COR-L47 (cell line): ENCODE measurements around the gene DYNC2I2.
"Not testable (repeated sequence)": the region's sequence is repeated elsewhere in the genome, so short reads cannot be mapped to it uniquely, and the experiment has no call there.

Experiments
- DNase-seq: peaks from one replicate; lab custom pipeline; 2025; lab: John Stamatoyannopoulos, UW

Gene DYNC2I2

DNA sequence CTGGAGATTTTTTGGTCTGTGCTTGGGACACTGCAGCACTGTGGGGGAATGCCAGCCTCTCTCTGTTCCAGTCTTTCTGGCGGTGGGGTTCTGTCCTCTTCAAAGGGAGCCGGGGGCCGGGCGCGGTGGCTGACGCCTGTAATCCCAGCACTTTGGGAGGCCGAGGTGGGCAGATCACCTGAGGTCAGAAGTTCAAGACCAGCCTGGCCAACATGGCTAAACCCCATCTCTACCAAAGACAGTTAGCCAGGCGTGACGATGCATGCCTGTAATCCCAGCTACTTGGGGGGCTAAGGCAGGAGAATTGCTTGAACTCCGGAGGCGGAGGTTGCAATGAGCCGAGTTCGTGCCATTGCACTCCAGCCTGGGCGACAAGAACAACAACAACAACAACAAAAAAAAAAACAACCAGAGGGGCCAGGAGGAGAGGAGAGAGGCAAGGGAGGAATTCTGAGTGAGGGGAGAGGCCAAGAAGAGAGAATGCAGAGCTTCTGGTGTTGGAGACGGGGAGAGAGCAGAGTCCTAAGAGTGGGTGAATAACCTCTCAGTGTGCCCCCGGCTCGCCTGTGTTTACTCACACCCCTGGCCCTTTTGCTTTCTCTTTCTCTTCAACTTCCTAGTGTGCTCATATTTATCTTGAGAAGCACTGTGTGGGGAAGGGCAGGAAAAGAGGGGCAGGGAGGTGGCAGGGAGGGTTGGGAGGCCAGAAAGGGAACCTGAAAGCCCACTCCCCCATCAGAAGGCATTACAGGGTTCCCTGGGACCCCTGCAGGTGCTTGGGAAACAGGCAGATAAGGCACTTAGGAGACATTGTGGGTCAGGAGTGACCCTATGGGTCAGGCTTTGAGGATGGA, 29.2 kb upstream of the DYNC2I2 start:
- no peak for DNase-seq

DNA sequence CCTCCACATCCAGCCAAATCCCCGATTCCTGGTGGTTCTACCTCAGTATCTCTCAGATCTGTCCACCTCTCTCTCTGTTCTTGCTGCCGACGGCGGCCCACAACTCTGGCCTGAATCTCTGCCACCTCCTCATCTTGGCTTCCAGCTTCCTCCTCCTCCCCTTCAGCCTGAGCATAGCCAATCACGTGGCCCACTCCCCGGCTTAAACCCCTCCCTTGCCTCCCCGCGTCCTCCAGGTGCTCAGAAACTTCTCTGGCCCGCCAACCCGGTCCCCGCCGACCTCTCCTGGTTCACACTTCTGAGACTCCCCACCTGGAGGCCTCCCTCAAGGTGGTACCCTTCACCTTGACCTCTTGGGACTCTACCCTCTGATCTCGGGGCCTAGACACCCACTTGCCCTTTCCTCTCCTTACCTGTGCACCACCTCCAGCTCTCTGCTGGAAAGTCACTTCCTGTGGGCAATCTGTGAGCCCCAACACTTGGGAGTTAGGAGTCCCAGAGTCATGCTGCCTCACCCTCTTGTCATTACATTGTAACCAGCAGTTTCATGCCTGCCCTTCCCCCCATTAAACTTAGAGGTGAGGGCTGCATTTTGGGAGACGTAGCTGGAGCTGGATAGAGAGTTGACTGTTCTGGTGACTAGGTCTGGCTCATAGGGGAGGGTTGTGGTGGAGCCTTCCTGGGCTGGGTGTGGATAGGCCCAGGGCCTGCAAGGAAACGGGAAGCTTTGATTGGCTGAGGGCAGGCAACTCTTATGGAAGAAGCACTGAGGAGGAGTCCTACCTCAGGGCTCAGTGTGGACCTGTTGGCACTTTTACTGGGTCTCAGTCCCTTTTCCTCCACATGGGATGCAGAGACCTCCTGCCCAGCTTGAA, 27.9 kb upstream of the DYNC2I2 start:
- peak; percentile 65 for DNase-seq

DNA sequence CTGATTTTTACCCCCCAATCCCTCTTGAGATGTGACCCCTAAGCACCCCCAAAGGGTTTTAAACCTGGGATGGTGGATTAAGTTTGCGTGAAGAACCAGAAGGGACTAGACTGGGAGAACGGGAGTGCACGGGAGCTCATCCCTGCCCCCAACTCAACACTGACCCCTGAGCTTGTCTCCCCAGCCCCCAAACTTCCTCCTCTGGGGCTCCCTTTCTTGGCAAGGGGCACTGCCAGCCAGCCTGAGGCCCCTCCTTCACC, 27.3 kb upstream of the DYNC2I2 start:
- DNase-seq: no peak

DNA sequence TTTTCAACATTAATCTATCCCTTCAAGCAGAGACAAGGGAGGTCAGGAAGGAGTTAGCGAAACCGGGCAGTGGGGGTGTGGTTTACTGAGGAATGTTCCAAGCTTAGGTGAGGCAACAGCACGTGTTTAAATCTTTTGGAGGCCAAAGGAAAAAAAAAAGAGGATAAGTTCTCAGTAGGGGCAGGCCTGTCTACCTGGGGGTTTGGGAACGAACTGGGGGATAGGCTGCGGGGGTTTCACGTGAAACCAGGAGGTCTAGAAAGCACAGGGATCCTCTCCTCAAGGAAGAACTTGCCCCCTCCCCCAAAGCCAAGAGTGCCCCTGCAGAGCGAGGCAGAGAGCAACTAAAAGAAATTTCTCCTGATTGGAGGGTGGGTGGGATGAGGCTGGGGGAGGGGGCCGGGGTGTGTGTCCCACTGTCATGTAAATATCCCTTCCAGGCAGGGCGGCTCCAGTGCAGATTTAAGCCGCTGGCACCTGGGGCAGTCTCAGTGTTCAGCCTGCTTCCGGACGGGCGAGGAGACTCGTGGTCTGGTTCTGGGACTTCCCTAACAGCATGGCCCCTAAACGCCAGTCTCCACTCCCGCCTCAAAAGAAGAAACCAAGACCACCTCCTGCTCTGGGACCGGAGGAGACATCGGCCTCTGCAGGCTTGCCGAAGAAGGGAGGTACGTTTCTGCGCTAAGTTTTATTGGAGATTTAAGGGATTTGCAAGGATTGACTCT, 26.9 kb upstream of the DYNC2I2 start:
- DNase-seq: peak; percentile 9

DNA sequence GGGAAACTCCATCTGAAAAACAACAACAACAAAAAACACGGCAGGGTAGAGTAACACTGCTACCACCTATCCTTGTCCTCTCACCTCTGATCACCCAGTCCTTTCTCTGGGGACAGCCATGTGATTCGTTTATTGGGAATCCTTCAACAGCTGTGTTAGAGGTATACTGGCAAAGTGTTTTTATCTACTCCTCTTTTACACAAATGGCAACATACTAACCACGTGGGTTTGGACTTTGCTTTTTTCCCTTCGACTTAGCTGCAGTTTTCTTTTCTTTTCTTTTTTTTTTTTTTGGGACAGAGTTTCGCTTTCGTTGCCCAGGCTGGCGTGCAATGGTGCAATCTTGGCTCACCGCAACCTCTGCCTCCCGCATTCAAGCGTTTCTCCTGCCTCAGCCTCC, 21.1 kb upstream of the DYNC2I2 start:
- DNase-seq: no peak

DNA sequence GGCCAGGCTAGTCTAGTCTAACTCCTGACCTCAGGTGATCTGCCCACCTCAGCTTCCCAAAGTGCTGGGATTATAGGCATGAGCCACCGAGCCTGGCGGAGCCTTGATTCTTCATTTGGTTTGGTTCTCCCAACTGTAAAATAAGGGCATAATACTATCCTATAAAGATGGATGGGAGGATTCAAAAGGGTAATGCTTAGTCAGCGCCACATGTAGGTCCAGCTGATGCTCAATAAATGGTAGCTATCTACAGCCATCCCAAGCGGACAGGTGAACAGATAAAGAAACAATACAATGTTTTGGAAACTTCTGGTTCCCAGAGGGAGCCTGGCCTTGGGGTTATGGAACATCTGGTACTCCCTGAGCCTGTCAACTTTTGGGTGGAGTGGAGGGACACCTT, 18.7 kb upstream of the DYNC2I2 start:
- no peak for DNase-seq

DNA sequence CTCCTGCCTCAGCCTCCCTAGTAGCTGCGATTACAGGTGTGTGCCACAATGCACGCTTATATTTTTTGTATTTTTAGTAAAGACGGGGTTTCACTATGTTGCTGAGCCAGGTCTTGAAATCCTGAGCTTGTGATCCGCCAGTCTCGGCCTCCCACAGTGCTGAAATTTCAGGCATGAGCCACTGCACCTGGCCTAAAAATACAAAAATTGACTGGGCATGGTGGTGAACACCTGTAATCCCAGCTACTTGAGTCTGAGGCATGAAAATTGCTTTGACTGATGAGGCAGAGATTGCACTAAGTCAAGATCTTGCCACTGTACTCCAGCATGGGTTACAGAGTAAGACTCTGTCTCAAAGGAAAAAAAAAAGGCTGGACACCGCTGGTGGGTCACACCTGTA, 13.1 kb upstream of the DYNC2I2 start:
- no peak for DNase-seq

DNA sequence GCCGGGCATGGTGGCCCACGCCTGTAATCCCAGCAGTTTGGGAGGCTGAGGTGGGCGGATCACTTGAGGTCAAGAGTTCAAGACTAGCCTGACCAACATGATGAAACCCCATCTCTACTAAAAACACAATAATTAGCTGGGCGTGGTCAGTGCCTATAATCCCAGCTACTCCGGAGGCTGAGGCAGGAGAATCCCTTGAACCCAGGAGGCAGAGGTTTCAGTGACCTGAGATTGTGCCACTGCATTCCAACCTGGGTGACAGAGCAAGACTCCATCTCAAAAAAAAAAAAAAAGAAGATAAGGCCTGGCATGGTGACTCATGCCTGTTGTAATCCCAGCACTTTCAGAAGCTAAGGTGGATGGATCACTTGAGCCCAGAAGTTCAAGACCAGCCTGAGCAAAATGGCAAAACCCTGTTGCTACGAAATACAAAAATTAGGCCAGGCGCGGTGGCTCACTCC, 9.9 kb upstream of the DYNC2I2 start:
- DNase-seq: not testable (repeated sequence)

DNA sequence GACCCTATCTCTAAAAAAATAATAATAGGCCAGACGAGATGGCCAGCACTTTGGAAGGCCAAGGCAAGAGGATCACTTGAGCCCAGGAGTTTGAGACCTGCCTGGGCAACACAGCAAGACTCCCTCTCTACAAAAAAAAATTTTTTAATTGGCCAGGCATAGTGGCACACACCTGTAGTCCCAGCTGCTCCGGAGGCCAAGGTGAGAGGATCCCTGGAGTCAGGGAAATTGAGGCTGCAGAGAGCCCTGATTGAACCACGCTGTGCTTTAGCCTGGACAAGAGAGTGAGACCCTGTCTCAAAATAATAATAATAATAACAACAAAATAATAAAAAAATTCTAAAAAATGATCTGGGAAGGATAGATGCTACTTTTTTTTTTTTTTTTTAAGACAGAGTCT, 1.1 kb upstream of the DYNC2I2 start:
- DNase-seq: no peak

DNA sequence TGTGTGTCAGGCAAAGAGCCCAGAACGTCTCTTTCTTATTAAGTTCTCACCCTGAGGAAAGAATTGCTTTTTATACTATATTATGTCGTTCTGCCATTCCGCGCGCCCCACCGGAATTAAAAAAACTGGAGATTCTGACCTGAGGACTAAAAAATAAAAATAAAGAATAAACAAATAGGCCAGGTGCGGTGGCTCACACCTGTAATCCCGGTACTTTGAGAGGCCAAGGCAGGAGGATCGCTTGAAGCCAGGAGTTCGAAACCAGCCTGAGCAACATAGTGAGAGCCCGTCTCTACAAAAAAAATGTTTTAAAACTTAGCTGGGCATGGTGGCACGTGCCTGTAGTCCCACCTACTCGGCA, 677 bp upstream of the DYNC2I2 start:
- no peak for DNase-seq

DNA sequence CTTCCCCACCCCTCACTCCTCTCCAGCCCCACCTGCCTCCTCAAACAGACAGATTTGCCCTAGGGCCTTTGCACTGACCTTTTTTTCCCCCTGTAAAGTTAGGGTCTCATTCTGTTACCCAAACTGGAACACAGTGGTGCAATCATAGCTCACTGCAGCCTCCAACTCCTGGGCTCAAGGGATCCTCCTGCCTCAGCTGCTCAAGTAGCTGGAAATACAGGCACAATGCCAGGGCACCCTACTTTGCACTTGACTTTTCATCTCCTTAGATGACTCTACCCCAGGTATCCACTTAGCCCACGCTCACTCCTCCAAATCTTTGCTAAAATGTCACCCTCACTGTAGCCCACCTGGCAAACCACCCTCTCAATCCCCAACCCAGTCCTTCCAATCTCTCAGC, 2.2 kb downstream of the DYNC2I2 start:
- no peak for DNase-seq

DNA sequence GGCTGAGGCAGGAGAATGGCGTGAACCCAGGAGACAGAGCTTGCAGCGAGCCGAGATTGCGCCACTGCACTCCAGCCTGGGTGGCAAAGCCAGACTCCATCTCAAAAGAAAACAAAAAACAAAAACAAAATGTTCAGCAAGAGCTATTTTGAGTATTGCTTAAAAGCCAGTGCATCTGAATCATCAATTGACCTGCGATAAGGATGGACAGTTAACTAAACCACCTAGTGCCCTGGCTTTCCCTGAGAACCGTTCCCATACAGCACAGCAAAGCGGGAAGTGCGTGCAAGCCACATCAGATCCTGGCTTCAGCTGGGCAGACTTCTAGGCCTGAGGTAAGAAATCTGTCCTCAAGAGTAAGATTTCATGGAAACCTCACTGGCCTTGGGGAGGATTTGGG, 2.7 kb downstream of the DYNC2I2 start:
- DNase-seq: no peak

DNA sequence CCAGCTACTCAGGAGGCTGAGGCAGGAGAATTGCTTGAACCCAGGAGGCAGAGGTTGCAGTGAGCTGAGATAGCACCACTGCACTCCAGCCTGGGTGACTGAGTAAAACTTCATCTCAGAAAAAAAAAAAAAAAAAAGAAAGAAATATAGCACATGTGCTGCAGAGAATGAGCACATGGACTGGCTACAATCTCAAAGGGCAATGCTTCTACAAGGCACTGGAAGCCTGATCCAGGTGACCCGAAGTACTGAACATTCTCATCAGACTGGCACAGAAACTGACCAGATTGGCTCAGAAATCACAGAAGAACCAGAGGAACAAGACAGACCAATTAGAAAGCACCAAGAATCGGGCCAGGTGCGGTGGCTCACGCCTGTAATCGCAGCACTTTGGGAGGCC, 4.8 kb downstream of the DYNC2I2 start:
- DNase-seq: no peak

DNA sequence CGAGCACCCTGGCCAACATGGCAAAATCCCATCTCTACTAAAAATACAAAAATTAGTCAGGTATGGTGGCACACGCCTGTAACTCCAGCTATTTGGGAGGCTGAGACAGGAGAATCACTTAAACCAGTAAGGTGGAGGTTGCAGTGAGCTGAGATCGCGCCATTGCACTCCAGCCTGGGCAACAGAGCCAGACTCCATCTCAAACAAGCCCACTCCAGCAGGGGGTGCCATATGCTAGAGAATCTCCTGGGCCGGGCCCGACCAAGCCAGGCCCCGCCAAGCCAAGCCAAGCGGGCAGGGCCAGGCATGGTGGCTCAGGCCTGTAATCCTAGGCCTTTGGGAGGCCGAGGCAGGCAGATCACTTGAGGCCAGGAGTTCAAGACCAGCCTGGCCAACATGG, 8.4 kb downstream of the DYNC2I2 start:
- not testable (repeated sequence) for DNase-seq

DNA sequence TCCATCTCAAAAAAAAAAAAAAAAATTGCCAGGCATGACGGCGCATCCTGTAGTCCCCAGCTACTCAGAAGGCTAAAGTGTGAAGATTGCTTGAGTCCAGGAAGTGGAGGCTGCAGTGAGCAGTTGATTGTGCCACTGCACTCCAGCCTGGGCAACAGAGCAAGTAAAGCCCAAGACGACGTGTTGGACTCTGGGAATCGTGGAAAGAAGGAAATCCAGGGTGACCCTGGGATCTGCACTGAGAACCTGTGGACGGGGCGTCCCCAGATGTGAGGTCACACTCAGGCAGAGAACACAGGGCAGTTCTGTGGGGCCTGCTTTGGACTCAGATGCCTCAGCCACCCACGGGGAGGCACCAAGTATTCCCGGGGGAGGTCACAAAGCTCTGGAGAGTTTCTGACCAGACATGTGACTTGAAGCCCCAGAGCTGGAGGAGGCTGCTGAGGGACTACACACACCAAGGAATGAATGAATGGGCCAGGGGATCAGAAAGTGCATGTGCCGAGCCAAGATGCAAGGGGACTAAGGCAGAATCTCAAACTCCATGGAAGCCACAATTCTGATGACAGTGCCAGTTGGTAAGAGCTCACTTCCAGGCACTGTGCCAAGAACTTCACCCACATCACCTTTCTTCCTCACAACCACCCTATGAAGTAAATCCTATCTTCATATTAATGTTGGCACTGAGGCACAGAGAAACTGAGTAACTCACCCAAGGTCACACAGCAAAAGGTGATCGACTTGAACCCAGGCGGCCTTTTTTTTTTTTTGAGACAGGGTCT, 12.9 kb downstream of the DYNC2I2 start:
- DNase-seq: no peak

DNA sequence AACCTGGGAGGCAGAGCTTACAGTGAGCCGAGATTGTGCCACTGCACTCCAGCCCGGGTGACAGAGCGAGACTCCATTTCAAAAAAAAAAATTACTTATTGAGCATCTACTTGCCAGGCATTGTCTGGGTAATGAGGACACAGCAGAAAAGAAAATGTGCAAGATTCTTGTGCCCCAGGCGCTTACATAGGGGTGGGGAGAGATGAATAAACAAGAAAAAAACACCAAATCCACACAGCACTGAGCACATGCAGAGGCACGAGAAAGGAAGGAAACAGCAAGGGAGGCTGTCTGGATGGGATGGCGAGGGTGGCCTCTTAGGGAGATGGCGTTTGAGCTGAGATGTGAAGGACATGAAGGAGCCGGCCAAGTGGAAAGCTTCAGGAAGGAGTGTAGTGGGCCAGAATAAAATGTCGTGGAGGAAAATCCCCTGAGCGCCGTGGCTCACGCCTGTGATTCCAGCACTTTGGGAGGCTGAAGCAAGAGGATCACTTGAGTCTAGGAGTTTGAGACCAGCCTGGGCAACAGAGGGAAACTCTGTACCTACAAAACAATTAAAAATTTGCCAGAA, 13.9 kb downstream of the DYNC2I2 start:
- DNase-seq: no peak

DNA sequence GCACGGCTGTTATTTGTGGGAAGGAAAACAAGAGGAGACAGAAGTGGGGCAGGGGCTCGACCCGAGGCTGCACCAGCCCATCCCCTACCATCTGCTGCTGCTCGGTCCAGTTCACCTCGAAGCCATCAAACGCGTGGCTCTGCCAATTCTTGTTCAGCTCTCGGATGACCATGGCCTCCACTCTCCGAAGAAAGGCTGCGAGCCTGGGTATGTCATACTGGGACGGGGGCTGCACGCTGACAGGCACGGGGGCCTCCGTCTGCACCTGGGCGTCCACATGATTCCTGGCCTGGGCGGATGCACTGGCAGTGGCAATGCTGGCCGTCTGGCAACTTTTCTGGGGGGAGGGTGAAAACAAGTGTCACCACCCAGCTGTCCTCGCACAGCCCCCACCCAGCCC, 16.0 kb downstream of the DYNC2I2 start:
- DNase-seq: no peak

DNA sequence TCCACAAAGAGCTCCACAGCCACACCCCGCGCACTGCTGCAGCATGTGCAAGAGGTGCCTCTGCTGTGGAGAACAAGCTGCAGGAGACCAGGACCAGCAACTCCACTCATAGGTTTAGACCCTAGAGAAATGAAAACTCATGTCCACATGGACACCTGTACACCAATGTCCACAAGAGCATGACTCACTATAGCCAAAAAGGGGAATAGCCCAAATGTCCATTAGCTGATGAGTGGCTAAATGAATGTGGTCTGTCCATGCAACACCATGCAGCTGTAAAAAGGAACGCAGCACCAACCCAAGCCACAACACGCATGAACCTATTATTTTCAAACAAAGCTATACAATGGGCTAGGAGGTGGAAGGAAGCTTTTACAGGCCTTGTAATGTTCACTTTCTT, 18.1 kb downstream of the DYNC2I2 start:
- DNase-seq: no peak

DNA sequence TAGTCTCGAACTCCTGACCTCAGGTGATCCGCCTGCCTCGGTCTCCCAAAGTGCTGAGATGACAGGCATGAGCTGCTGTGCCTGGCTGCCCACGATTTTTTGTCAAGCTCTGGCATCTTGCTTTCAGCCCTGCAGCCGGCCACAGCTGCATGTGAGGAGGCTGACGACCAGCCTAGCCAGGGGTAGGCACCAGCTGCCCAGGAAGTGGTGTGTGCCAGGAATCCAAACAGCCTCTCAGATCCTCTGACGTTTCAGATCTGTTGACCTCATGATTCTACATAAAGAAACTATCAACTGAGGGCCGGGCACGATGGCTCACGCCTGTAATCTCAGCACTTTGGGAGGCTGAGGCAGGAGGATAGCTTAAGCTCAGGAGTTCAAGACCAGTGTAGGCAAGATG, 19.0 kb downstream of the DYNC2I2 start:
- no peak for DNase-seq

DNA sequence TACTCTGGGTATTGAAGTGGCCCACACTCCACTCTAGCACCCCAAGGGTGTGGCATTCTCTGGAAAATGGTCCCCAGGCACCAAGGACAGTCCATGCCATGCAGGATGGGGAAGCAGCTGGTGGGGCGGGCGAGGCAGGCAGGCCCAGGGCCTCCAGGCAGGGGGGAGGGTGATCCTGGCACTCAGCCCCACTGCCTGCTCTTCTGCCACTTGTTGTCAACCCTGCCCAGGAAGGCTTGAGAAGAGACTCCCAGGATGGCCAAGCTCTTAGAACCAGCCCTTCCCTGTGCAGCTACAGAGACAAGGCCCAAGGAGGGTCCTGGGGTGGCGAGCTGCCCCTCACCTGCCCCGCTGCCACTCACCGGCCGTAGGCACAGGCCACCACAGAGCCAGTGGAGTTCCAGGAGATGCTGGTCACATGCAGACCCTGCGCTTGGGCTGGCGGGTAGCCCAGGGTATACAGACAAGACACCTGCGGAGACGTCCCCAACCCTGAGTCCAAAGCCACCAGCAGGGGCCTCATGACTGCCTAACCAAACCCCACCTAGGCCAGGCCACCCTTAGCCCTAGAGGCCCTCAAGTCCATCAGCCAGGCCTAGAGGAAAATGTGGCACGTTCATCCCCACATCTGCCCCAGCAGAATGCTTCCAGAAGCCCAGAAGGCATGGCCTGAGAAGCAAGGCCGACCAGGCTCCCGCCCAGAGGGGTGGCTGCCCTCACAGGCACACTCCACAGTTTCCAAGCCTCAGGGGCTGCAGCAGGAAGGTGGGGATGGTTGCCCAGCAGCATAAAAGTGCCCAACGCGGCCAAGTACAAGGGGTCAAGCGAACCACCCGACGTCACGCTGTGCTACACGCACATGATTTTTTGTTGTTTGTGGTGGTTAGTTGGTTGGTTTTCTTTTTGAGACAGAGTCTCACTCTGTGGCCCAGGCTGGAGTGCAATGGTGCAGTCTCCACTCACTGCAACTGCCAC, 19.8 kb downstream of the DYNC2I2 start:
- DNase-seq: no peak

DNA sequence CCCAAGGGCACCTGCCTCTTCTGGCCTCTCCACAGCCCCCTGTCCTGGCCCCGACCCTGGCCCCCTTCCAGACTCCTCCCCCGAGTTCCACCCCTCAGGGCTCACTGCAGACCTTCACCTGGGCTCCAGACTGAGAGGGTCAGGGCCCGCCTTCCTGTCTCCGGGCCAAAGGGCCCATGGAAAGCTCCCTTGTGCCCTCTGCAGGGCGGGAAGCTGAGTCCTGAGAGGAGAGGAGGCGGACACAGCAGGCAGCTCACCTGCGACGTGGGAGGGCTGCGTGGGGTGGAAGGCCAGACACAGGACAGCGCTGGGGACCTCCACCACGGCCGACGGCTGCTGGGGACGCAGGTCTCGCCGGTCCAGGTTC, 20.6 kb downstream of the DYNC2I2 start:
- no peak for DNase-seq
